Testis (tissue), 2 donors: ENCODE measurements around the gene TGDS.

Source experiments
- POLR2A ChIP-seq: fragments of 450-650 bp; IDR thresholded peaks from one replicate; pipeline ENCODE4 v1.6.1; 2017; ENCODE audit warnings: antibody characterized with exemption, mild to moderate bottlenecking, moderate library complexity
- TF ChIP-seq, protein P1 (sequence below), 3 experiments: fragments of 450-650 bp in 2 of 3; fragments of 200-600 bp in 1 of 3; sonication (generic) in 1 of 3; IDR thresholded peaks; one replicate each; pipeline ENCODE4 v1.5.1; 2016 to 2019; ENCODE audit warnings: antibody characterized with exemption in 3 of 3, mild to moderate bottlenecking in 2 of 3, moderate library complexity in 1 of 3

- TF ChIP-seq, protein P1, sequence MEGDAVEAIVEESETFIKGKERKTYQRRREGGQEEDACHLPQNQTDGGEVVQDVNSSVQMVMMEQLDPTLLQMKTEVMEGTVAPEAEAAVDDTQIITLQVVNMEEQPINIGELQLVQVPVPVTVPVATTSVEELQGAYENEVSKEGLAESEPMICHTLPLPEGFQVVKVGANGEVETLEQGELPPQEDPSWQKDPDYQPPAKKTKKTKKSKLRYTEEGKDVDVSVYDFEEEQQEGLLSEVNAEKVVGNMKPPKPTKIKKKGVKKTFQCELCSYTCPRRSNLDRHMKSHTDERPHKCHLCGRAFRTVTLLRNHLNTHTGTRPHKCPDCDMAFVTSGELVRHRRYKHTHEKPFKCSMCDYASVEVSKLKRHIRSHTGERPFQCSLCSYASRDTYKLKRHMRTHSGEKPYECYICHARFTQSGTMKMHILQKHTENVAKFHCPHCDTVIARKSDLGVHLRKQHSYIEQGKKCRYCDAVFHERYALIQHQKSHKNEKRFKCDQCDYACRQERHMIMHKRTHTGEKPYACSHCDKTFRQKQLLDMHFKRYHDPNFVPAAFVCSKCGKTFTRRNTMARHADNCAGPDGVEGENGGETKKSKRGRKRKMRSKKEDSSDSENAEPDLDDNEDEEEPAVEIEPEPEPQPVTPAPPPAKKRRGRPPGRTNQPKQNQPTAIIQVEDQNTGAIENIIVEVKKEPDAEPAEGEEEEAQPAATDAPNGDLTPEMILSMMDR (IDR thresholded peaks at IDR 0.05), result no peak
- TF ChIP-seq POLR2A, result no peak
Measured at GRCh38 chr13:94560116-94560515, 35.8 kb downstream of the TGDS start.
